ENCODE data around the gene DNAH6. TPM values are rescaled to one million over a fixed set of nuclear protein-coding genes. Genes with fewer than 3 reads are reported as not detected.

Gene DNAH6
- total and polyA plus RNA-seq, 2 of the 8 experiments (the other 6 are each of a cell fraction or from before 2014, with no cell fraction given): 0.06 to 0.43 TPM

- Histone ChIP-seq H3K4me2 (ENCODE audit: insufficient read depth in 1 of 2, low read depth in 2 of 2, low read length in 2 of 2) (no peak overlapping the region), H3K79me1 (ENCODE audit: low read depth, low read length) (no peaks in the 10 kb centered on the region), H4K5ac (ENCODE audit: insufficient read length, low read depth, low read length) (no peak overlapping the region), H2BK20ac (ENCODE audit: low read length) (no peak overlapping the region), H4K8ac (ENCODE audit: extremely low read depth, insufficient read depth, low read length) (no peak overlapping the region), H3K18ac (ENCODE audit: extremely low read depth, low read length) (no peak overlapping the region), H4K20me1 (replicated peaks in 1 of 2; ENCODE audit: control insufficient read depth in 1 of 2, insufficient read depth in 2 of 2, low read length in 2 of 2) (no peaks in the 10 kb centered on the region), H3K23ac (ENCODE audit: insufficient read length) (no peak overlapping the region), H2AFZ (ENCODE audit: low read length) (no peak overlapping the region), H2BK15ac (ENCODE audit: low read length) (no peak overlapping the region), H3K36me3 (ENCODE audit: control insufficient read depth in 2 of 4, insufficient read depth in 4 of 4, low read length in 3 of 4) (no peaks in the 10 kb centered on the region), H3K79me2 (ENCODE audit: control insufficient read depth in 1 of 2, insufficient read depth in 2 of 2, low read length in 2 of 2) (no peaks in the 10 kb centered on the region), H3K4ac (replicated peaks; ENCODE audit: insufficient read length, low read depth, low read length) (no peak overlapping the region), H2BK12ac (ENCODE audit: low read depth, low read length) (no peak overlapping the region), H3K23me2 (ENCODE audit: low read depth, low read length) (no peaks in the 10 kb centered on the region), H3K9ac (replicated peaks in 1 of 4; ENCODE audit: extremely low read depth in 1 of 4, low read depth in 3 of 4, low read length in 3 of 4) (no peak overlapping the region), H4K91ac (replicated peaks; ENCODE audit: insufficient read length, low read length) (no peak overlapping the region), H3K27me3 (replicated peaks in 1 of 4; ENCODE audit: control insufficient read depth in 3 of 4, extremely low read depth in 1 of 4, insufficient read depth in 3 of 4, low read length in 3 of 4) (no peaks in the 10 kb centered on the region), H3K56ac (replicated peaks; ENCODE audit: insufficient read length, low read depth, low read length) (no peak overlapping the region), H3K4me1 (replicated peaks in 1 of 4; ENCODE audit: control insufficient read depth in 3 of 4, insufficient read depth in 4 of 4, low read length in 3 of 4) (no peaks in the 10 kb centered on the region), H2AK5ac (ENCODE audit: low read depth, low read length) (no peak overlapping the region), H3K27ac (ENCODE audit: low read depth, low read length) (no peak overlapping the region), H2BK120ac (replicated peaks; ENCODE audit: low read depth, low read length) (no peak overlapping the region), H3K4me3 (ENCODE audit: extremely low read depth in 1 of 4, insufficient read depth in 2 of 4, low read depth in 3 of 4, low read length in 4 of 4) (no peak overlapping the region), H3K9me3 (ENCODE audit: insufficient read depth in 2 of 2, low read depth in 1 of 2, low read length in 1 of 2) (no peaks in the 10 kb centered on the region), H2BK5ac (ENCODE audit: low read depth, low read length) (no peak overlapping the region), H3K14ac (ENCODE audit: insufficient read length) (no peak overlapping the region)
- FAIRE-seq: no peak
- CTCF ChIA-PET (ENCODE audit: partially characterized antibody): no interaction called here
- POLR2A ChIA-PET (ENCODE audit: partially characterized antibody): no interaction called here
- no peak for DNase-seq (ENCODE audit: low read depth in 1 of 2, low spot score in 2 of 2)
- TF ChIP-seq MAFK (IDR thresholded peaks at IDR 0.05; ENCODE audit: low read depth, low read length) (no peak), E2F6 (IDR thresholded peaks at IDR 0.05) (no peak), FOSL1 (IDR thresholded peaks at IDR 0.05; ENCODE audit: insufficient read depth, low read depth, low read length) (no peak), USF2 (IDR thresholded peaks at IDR 0.05; ENCODE audit: low read length) (no peak), NRF1 (IDR thresholded peaks at IDR 0.05; ENCODE audit: low read depth, low read length) (no peak), RFX5 (IDR thresholded peaks at IDR 0.05; ENCODE audit: borderline replicate concordance, low read depth, low read length) (no peak)
Measured at GRCh38 chr2:84674099-84674498, 157.8 kb downstream of the DNAH6 start.
